Caco-2 (cell line): Measurements from ENCODE around the gene ST3GAL3. TPM values are rescaled to one million over a fixed set of nuclear protein-coding genes. Genes with fewer than 3 reads are reported as not detected.

ENCODE experiments used
- BruUV-seq: library from RNA; stranded (reverse); fragments of 400-500 nt; replicated peaks from 2 replicates; lab custom pipeline; 2021; lab: Mats Ljungman, UMichigan
- CTCF ChIA-PET: fragments of 300-600 bp; sonication (Branson Sonifier 250); formaldehyde crosslinking; loops from one replicate; lab custom pipeline; 2022; ENCODE audit warnings: antibody characterized with exemption; lab: Charles Lee
- POLR2A ChIA-PET: fragments of 300-600 bp; sonication (Branson Sonifier 250); formaldehyde crosslinking; loops from one replicate; lab custom pipeline; 2022; ENCODE audit warnings: antibody characterized with exemption; lab: Charles Lee
- DNase-seq, 2 experiments: peaks; one replicate each; pipeline versions ENCODE4 v3.0.0 to v3.0.0-alpha.2; 2020 to 2022
- H3K27me3 ChIP-seq: replicated peaks from 2 replicates; pipeline ENCODE4 v1.6.0; 2011; ENCODE audit warnings: low read length; ENCODE audit not compliant: control insufficient read depth, insufficient read depth
- H3K36me3 ChIP-seq: 2 replicates; pipeline ENCODE4 v1.5.1; 2011; ENCODE audit warnings: low read length; ENCODE audit not compliant: control insufficient read depth, insufficient read depth
- H3K4me1 ChIP-seq: fragments of 250-450 bp; sonication (Bioruptor Pico); 2 replicates; pipeline ENCODE4 v1.5.1; 2020; ENCODE audit warnings: mild to moderate bottlenecking
- H3K4me3 ChIP-seq: 2 replicates; pipeline ENCODE4 v1.5.1; 2011; ENCODE audit warnings: low read depth, mild to moderate bottlenecking, control low read depth, low read length
- H3K9me3 ChIP-seq: fragments of 250-450 bp; sonication (Bioruptor Pico); 2 replicates; pipeline ENCODE4 v1.5.1; 2020; ENCODE audit warnings: mild to moderate bottlenecking, moderate library complexity
- H3K27ac Mint-ChIP-seq: one replicate; pipeline ENCODE4 v1.8.0; 2022; ENCODE audit warnings: mixed read lengths; ENCODE audit not compliant: unreplicated experiment
- H3K27me3 Mint-ChIP-seq: one replicate; pipeline ENCODE4 v1.8.0; 2022; ENCODE audit warnings: mixed read lengths; ENCODE audit not compliant: insufficient read depth, unreplicated experiment
- H3K36me3 Mint-ChIP-seq: one replicate; pipeline ENCODE4 v1.8.0; 2022; ENCODE audit warnings: mild to moderate bottlenecking, mixed read lengths; ENCODE audit not compliant: insufficient read depth, unreplicated experiment
- H3K4me1 Mint-ChIP-seq: one replicate; pipeline ENCODE4 v1.8.0; 2022; ENCODE audit warnings: low read depth, mixed read lengths; ENCODE audit not compliant: unreplicated experiment
- H3K4me3 Mint-ChIP-seq: one replicate; pipeline ENCODE4 v1.8.0; 2022; ENCODE audit warnings: mild to moderate bottlenecking, moderate library complexity, mixed read lengths; ENCODE audit not compliant: unreplicated experiment
- H3K9me3 Mint-ChIP-seq: one replicate; pipeline ENCODE4 v1.8.0; 2022; ENCODE audit warnings: mixed read lengths; ENCODE audit not compliant: unreplicated experiment
- CTCF ChIP-seq, 2 experiments: fragments of 200-600 bp in 1 of 2; IDR thresholded peaks; 1 replicate in 1 of 2; 2 replicates in 1 of 2; pipeline versions ENCODE4 v1.5.1 to v1.8.0; 2011 to 2022; ENCODE audit warnings: antibody characterized with exemption in 1 of 2, control low read depth in 1 of 2, inconsistent platforms in 1 of 2, low read depth in 1 of 2, low read length in 1 of 2, mild to moderate bottlenecking in 1 of 2, moderate library complexity in 1 of 2; ENCODE audit not compliant: insufficient read depth in 1 of 2, severe bottlenecking in 1 of 2, unreplicated experiment in 1 of 2
- intact Hi-C: fragments of 100-400 bp; cut with micrococcal nuclease; formaldehyde crosslinking; loops from one replicate; pipeline ENCODE4 v1.10.0; 2022; ENCODE audit not compliant: unreplicated experiment
- total RNA-seq: library from RNA; stranded (reverse); gene quantifications from 2 replicates; pipeline ENCODE4 v1.2.3, GENCODE V29; 2022

The ST3GAL3 gene
- total RNA-seq, 1 experiment from 2014 or later, result 5.6 TPM

DNA sequence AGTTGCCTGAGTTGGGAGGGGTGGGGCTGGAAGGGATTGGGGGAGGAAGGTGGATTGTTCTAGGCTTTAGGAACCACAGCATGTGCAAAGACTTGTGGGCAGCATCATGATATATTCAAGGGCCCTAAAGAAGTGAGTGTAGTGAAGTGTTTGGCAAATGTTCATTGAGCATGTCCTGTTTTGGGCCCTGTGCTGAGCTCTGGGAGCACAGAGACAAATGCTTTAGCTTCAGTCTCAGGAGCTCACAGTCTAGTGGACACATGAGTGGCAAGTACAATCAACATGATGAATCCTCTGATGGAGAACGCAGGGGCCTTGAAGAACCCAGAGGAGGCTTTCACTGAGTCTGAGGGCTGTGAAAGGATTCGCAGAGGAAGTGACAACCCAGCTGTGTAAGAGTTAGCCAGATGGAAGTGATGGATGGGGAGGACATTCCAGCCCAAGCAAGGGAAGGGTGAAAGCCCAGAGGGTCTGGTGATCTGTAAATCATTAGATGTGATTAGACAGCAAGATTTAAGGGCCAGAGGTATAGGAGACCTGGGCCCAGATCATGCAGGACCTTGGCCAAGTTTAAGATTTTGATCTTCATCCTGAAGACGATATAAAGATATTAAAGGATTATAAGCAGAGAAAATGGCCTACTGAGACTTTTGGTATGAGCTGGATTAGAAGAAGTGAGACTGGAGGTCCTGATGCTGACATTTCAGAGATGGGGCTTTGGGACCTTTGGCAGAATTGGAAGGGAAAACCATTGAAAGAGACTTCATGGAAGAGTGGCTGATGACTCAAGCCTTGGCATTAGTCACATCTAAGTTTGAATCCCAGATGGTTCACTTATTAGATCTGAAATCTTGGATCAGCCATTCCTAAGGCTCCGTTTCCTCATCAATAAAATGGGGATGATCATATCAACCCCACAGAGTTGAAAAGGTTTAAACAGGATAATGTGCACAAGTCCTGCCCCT, 244.0 kb downstream of the ST3GAL3 start:
- DNase-seq, result no peak
- ChIA-PET POLR2A (interaction anchor here (0.6 kb wide), 1 partner anchor 24 kb away, joined by 8 read pairs; no protein-coding TSS in a partner anchor), CTCF (no interaction called here)
- intact Hi-C loops, result no loop called here
- H3K36me3 Mint-ChIP-seq, result no peaks in the 10 kb centered on the region
- Histone ChIP-seq H3K36me3 (no peaks in the 10 kb centered on the region), H3K9me3 (no peaks in the 10 kb centered on the region), H3K27me3 (no peaks in the 10 kb centered on the region), H3K4me1 (no peaks in the 10 kb centered on the region), H3K4me3 (no peak overlapping the region)
- no peaks in the 10 kb centered on the region for H3K27me3 Mint-ChIP-seq
- no peaks in the 10 kb centered on the region for H3K9me3 Mint-ChIP-seq
- no peaks in the 10 kb centered on the region for H3K4me1 Mint-ChIP-seq
- no peak overlapping the region for H3K4me3 Mint-ChIP-seq
- no peak for TF ChIP-seq CTCF (IDR thresholded peaks at IDR 0.05; ENCODE audit: insufficient read depth in 1 of 2, low read depth in 1 of 2, low read length in 1 of 2, severe bottlenecking in 1 of 2, unreplicated experiment in 1 of 2)
- H3K27ac Mint-ChIP-seq, result no peak overlapping the region
- no TSS peak for BruUV-seq

- Mint-ChIP-seq H3K27me3 (no peaks in the 10 kb centered on the region), H3K4me1 (no peaks in the 10 kb centered on the region), H3K4me3 (no peak overlapping the region), H3K9me3 (no peaks in the 10 kb centered on the region), H3K27ac (no peak overlapping the region), H3K36me3 (no peaks in the 10 kb centered on the region)
- no peak overlapping the region for H3K4me3 ChIP-seq
- H3K36me3 ChIP-seq, result no peaks in the 10 kb centered on the region
- ChIA-PET CTCF (no interaction called here), POLR2A (no interaction called here)
- no peaks in the 10 kb centered on the region for H3K27me3 ChIP-seq
- H3K9me3 ChIP-seq, result no peaks in the 10 kb centered on the region
- no peaks in the 10 kb centered on the region for H3K4me1 ChIP-seq
- intact Hi-C loops, result no loop called here
- TF ChIP-seq CTCF (IDR thresholded peaks at IDR 0.05; ENCODE audit: insufficient read depth in 1 of 2, low read depth in 1 of 2, low read length in 1 of 2, severe bottlenecking in 1 of 2, unreplicated experiment in 1 of 2), result no peak
- no peak for DNase-seq
- no TSS peak for BruUV-seq
Measured at GRCh38 chr1:43952731-43953346, 245.5 kb downstream of the ST3GAL3 start.

DNA sequence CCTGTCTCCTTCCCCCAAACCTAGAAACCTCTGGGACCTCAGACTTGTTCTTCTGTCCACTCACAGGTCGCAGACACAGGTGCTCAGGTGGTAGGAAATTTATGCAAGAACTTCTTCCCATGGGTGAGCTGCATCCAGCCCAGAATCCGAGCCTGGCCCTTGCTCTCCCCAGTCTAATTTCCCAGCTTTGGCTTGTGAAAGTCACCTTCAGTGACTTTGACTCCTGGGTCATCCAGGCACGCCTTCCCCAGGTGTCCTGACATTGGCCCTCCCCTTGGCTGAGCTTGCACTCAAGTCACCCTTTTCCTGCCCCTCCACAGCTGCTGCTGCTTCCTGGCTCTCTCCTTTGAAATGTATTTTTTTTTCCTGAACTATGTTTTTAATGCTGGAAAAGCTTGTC, 246.0 kb downstream of the ST3GAL3 start:
- Histone ChIP-seq H3K27me3 (no peaks in the 10 kb centered on the region), H3K4me1 (no peaks in the 10 kb centered on the region), H3K4me3 (no peak overlapping the region), H3K9me3 (no peaks in the 10 kb centered on the region), H3K36me3 (no peaks in the 10 kb centered on the region)
- Mint-ChIP-seq H3K4me3 (no peak overlapping the region), H3K4me1 (no peaks in the 10 kb centered on the region), H3K36me3 (no peaks in the 10 kb centered on the region), H3K27me3 (no peaks in the 10 kb centered on the region), H3K27ac (no peak overlapping the region), H3K9me3 (no peaks in the 10 kb centered on the region)
- intact Hi-C loops, result no loop called here
- DNase-seq, result no peak
- TF ChIP-seq CTCF (IDR thresholded peaks at IDR 0.05; ENCODE audit: insufficient read depth in 1 of 2, low read depth in 1 of 2, low read length in 1 of 2, severe bottlenecking in 1 of 2, unreplicated experiment in 1 of 2), result no peak
- POLR2A ChIA-PET, result no interaction called here
- BruUV-seq, result no TSS peak
- CTCF ChIA-PET, result no interaction called here
